Liver (tissue), 3 donors: Measurements from ENCODE around the gene ECEL1.

Experiments
- CTCF ChIP-seq: fragments of 150-350 bp; IDR thresholded peaks from 2 replicates; pipeline ENCODE4 v1.5.1; 2017; ENCODE audit warnings: improper control_type of control experiment, low read depth, low read length; ENCODE audit not compliant: missing input control
- EGR1 ChIP-seq, 2 donors: IDR thresholded peaks; 2 replicates each; pipeline ENCODE4 v1.6.1; 2016 to 2018; ENCODE audit warnings: antibody characterized with exemption in 2 of 2, low read depth in 2 of 2
- RAD21 ChIP-seq, 2 donors: IDR thresholded peaks; 2 replicates each; pipeline ENCODE4 v1.6.1; 2016; ENCODE audit warnings: antibody characterized with exemption in 2 of 2, mild to moderate bottlenecking in 2 of 2
- REST ChIP-seq: IDR thresholded peaks from 2 replicates; pipeline ENCODE4 v1.6.1; 2016; ENCODE audit warnings: antibody characterized with exemption, mild to moderate bottlenecking
- TAF1 ChIP-seq: conservative IDR thresholded peaks from 2 replicates; pipeline ENCODE4 v1.6.1; 2016; ENCODE audit warnings: antibody characterized with exemption, mild to moderate bottlenecking
- TF ChIP-seq, protein P1 (sequence below): IDR thresholded peaks from 2 replicates; pipeline ENCODE4 v1.6.1; 2016; ENCODE audit warnings: antibody characterized with exemption
- TF ChIP-seq, protein P2 (sequence below): IDR thresholded peaks from 2 replicates; pipeline ENCODE4 v1.6.1; 2016; ENCODE audit warnings: antibody characterized with exemption
- donor health status: healthy.
- donor health status: healthy.

GRCh38 chr2:232457121-232458011 lies 30.3 kb downstream of the ECEL1 start:
- TF ChIP-seq CTCF, result no peak
- TF ChIP-seq EGR1 (IDR thresholded peaks at IDR 0.05; ENCODE audit: low read depth in 2 of 2), result no peak
- TF ChIP-seq REST, result no peak
- TF ChIP-seq RAD21 (IDR thresholded peaks at IDR 0.05), result no peak
- no peak for TF ChIP-seq TAF1
- TF ChIP-seq, protein P1, sequence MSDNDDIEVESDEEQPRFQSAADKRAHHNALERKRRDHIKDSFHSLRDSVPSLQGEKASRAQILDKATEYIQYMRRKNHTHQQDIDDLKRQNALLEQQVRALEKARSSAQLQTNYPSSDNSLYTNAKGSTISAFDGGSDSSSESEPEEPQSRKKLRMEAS, result no peak
- TF ChIP-seq, protein P2, sequence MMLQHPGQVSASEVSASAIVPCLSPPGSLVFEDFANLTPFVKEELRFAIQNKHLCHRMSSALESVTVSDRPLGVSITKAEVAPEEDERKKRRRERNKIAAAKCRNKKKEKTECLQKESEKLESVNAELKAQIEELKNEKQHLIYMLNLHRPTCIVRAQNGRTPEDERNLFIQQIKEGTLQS, result no peak
